Endothelial cell (in vitro differentiated cells): ENCODE measurements around the gene UGP2. TPM values are rescaled to one million over a fixed set of nuclear protein-coding genes. Genes with fewer than 3 reads are reported as not detected.
A peak's percentile ranks its signal among the peaks of the same experiment; 100 is the strongest.

ENCODE experiments used
- DNase-seq: peaks from one replicate; pipeline ENCODE4 v3.0.0; 2021; ENCODE audit warnings: low spot score
- H3K27ac Mint-ChIP-seq: one replicate; pipeline ENCODE4 v1.8.0; 2021; ENCODE audit warnings: mixed read lengths, inconsistent platforms; ENCODE audit not compliant: unreplicated experiment
- H3K27me3 Mint-ChIP-seq: one replicate; pipeline ENCODE4 v1.8.0; 2021; ENCODE audit warnings: mild to moderate bottlenecking, moderate library complexity, mixed read lengths, inconsistent platforms; ENCODE audit not compliant: unreplicated experiment
- H3K36me3 Mint-ChIP-seq: one replicate; pipeline ENCODE4 v1.8.0; 2021; ENCODE audit warnings: mild to moderate bottlenecking, low read depth, mixed read lengths, inconsistent platforms; ENCODE audit not compliant: unreplicated experiment
- H3K4me1 Mint-ChIP-seq: one replicate; pipeline ENCODE4 v1.8.0; 2021; ENCODE audit warnings: mild to moderate bottlenecking, mixed read lengths, inconsistent platforms; ENCODE audit not compliant: unreplicated experiment
- H3K4me3 Mint-ChIP-seq: one replicate; pipeline ENCODE4 v1.8.0; 2021; ENCODE audit warnings: mild to moderate bottlenecking, mixed read lengths, inconsistent platforms; ENCODE audit not compliant: unreplicated experiment
- H3K9me3 Mint-ChIP-seq: one replicate; pipeline ENCODE4 v1.8.0; 2021; ENCODE audit warnings: mixed read lengths, inconsistent platforms; ENCODE audit not compliant: unreplicated experiment
- total RNA-seq: library from RNA; stranded (reverse); fragmentation: NEBNext Ultra II Directional; extraction: Animal tissue kit (Norgen Biotek cat#: 25700); gene quantifications from one replicate; pipeline ENCODE4 v1.2.1, GENCODE V29; 2021; ENCODE audit not compliant: unreplicated experiment
- TF ChIP-seq, protein P1 (sequence below): fragments of 200-600 bp; sonication (generic); IDR thresholded peaks from one replicate; pipeline ENCODE4 v1.5.0; 2021; ENCODE audit warnings: antibody characterized with exemption; ENCODE audit not compliant: unreplicated experiment

UGP2 gene
- total RNA-seq, 1 donor from 2014 or later, result 88.3 TPM

DNA sequence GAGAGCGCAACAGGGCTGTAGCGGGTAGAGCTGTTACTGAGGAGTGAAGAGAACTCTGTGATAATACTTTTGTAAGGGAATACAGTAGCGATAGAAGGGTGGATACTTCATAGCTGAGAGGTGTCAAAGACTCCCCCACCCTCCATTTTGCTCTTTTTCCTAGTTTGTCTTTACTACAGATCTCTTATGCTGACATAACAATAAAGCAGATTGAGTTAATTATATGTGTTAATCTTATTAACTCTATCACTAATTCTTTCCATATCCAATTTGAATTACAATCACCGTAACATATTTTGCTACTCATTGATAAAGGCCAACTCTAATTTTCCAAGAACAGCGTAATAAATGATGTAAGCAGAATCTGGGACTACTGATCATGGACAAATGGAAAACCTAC, 57.1 kb downstream of the UGP2 start:
- Mint-ChIP-seq H3K27me3 (peaks cover under 1% of the 10 kb centered on the region), H3K4me1 (no peaks in the 10 kb centered on the region), H3K27ac (no peak overlapping the region), H3K4me3 (no peak overlapping the region), H3K9me3 (no peaks in the 10 kb centered on the region), H3K36me3 (peaks cover 30% of the 10 kb centered on the region)
- TF ChIP-seq, protein P1, sequence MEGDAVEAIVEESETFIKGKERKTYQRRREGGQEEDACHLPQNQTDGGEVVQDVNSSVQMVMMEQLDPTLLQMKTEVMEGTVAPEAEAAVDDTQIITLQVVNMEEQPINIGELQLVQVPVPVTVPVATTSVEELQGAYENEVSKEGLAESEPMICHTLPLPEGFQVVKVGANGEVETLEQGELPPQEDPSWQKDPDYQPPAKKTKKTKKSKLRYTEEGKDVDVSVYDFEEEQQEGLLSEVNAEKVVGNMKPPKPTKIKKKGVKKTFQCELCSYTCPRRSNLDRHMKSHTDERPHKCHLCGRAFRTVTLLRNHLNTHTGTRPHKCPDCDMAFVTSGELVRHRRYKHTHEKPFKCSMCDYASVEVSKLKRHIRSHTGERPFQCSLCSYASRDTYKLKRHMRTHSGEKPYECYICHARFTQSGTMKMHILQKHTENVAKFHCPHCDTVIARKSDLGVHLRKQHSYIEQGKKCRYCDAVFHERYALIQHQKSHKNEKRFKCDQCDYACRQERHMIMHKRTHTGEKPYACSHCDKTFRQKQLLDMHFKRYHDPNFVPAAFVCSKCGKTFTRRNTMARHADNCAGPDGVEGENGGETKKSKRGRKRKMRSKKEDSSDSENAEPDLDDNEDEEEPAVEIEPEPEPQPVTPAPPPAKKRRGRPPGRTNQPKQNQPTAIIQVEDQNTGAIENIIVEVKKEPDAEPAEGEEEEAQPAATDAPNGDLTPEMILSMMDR, result no peak
- no peak for DNase-seq

DNA sequence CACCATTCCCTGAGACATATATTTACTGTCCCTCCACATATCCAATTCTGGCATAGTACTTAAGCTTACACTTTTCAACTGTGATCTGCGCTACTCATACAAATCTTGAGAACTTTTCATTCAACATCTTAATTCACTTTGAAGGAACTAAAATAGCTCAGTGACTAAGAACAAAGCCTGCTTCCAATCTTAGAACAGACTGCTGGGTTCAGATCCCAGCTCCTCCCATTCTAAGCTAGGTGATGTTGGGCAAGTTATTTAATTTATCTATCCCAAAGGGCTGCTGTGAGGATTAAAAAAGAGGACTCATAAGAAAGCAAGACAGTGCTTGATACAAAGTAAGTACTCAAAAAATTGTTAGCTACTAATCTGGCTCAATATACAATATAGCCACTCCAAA, 57.9 kb downstream of the UGP2 start:
- H3K4me1 Mint-ChIP-seq, result no peaks in the 10 kb centered on the region
- H3K36me3 Mint-ChIP-seq, result peaks cover 33% of the 10 kb centered on the region
- H3K9me3 Mint-ChIP-seq, result no peaks in the 10 kb centered on the region
- no peak for DNase-seq
- no peak overlapping the region for H3K4me3 Mint-ChIP-seq
- H3K27ac Mint-ChIP-seq, result no peak overlapping the region
- H3K27me3 Mint-ChIP-seq, result no peaks in the 10 kb centered on the region
- TF ChIP-seq, protein P1, result no peak

DNA sequence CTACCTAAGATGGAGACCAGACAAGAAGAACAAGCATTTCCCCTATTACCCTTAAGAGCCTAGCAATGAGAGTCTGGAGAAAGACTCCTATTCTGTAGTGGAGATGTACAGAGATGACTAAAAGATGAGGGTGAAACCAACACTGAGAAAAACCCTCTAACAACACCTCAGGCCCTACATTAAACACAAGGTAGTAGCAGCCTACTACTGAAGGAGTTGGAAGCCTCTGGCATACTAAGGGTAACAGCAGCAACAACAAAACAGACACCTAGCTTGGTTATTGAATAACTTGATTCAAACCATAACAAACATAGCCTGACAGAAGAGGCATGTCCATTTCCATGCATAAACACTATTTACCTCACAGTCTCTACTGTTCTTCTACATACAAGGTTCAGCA, 60.5 kb downstream of the UGP2 start:
- H3K36me3 Mint-ChIP-seq, result peaks cover 34% of the 10 kb centered on the region
- H3K27ac Mint-ChIP-seq, result no peak overlapping the region
- no peak for DNase-seq
- no peaks in the 10 kb centered on the region for H3K27me3 Mint-ChIP-seq
- TF ChIP-seq, protein P1, result no peak
- H3K9me3 Mint-ChIP-seq, result no peaks in the 10 kb centered on the region
- no peaks in the 10 kb centered on the region for H3K4me1 Mint-ChIP-seq
- H3K4me3 Mint-ChIP-seq, result peak overlapping the region; percentile 72

DNA sequence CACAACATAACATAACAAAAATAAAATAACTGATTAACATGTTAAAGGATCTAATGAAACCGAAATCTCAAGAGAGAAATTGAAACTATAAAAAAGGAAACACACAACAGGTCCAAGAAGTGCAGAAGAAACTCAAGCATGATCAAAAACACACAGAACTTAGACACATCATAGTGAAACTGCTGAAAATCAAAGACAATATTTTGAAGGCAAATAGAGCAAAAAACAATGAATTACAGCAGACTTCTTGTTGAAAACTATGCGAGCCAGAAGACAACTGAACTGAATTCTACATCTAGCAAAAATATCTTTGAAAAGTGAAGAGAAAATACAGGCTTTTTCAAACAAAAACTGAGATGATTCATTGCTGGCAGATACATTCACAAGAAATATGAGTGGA, 61.3 kb downstream of the UGP2 start:
- Mint-ChIP-seq H3K4me1 (no peaks in the 10 kb centered on the region), H3K9me3 (no peaks in the 10 kb centered on the region), H3K27ac (no peak overlapping the region), H3K4me3 (no peak overlapping the region), H3K27me3 (no peaks in the 10 kb centered on the region), H3K36me3 (peaks cover 34% of the 10 kb centered on the region)
- no peak for DNase-seq
- TF ChIP-seq, protein P1, result no peak

DNA sequence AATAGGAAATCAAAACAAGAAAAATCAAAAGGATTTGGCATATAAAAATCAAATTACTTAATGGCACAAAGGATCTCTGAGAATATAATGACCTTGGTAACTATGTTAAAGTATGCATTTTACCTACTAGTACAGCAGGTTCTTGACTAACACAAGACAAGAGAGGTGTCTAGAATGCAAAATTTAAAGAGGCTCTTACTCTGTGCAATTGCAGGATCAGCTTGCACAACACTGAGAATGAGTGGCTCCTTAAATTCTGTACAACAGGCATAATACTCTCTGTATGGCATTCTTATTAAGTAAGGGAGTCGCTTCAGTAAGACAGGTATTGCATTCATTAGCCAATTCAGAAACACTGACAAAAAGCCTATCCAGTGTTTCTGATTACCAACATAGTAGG, 72.6 kb downstream of the UGP2 start:
- TF ChIP-seq, protein P1, result no peak
- Mint-ChIP-seq H3K27me3 (no peaks in the 10 kb centered on the region), H3K27ac (no peak overlapping the region), H3K4me3 (no peak overlapping the region), H3K36me3 (no peaks in the 10 kb centered on the region), H3K9me3 (no peaks in the 10 kb centered on the region), H3K4me1 (peaks cover 6% of the 10 kb centered on the region)
- no peak for DNase-seq
